ENCODE results near the gene PARL.

DNA sequence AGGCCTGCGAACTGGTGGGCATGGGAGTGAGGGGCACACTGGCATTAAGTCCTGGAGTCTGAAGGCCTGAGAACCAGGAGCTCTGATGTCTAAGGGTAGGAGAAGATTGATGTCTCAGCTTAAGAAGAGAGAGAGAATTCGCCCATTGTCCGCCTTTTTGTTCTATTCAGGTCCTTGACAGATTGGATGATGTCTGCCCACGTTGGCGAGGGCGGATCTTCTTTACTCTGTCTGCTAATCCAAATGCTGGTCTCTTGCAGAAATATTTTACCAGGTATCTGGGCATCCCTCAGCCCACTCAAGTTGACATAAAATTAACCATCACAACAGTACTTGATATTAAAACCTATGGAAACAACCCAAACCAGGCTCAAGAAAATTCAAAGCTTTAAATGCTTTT, 103.4 kb downstream of the PARL start:
- TF ChIP-seq, protein P1, sequence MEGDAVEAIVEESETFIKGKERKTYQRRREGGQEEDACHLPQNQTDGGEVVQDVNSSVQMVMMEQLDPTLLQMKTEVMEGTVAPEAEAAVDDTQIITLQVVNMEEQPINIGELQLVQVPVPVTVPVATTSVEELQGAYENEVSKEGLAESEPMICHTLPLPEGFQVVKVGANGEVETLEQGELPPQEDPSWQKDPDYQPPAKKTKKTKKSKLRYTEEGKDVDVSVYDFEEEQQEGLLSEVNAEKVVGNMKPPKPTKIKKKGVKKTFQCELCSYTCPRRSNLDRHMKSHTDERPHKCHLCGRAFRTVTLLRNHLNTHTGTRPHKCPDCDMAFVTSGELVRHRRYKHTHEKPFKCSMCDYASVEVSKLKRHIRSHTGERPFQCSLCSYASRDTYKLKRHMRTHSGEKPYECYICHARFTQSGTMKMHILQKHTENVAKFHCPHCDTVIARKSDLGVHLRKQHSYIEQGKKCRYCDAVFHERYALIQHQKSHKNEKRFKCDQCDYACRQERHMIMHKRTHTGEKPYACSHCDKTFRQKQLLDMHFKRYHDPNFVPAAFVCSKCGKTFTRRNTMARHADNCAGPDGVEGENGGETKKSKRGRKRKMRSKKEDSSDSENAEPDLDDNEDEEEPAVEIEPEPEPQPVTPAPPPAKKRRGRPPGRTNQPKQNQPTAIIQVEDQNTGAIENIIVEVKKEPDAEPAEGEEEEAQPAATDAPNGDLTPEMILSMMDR (IDR thresholded peaks at IDR 0.05): no peak
- TF ChIP-seq MYC (IDR thresholded peaks at IDR 0.05; ENCODE audit: borderline replicate concordance, low read length): no peak
- TF ChIP-seq CHD4 (IDR thresholded peaks at IDR 0.05; ENCODE audit: borderline replicate concordance): no peak
- TF ChIP-seq RAD21 (conservative IDR thresholded peaks at IDR 0.05 in 1 of 2, IDR thresholded peaks at IDR 0.05 in 1 of 2): no peak
- no peak for TF ChIP-seq KDM1A (IDR thresholded peaks at IDR 0.05; ENCODE audit: low read depth)
- TF ChIP-seq POLR2A (IDR thresholded peaks at IDR 0.05; ENCODE audit: low read length): no peak
- no peak for TF ChIP-seq CHD2 (IDR thresholded peaks at IDR 0.05; ENCODE audit: low read length, partially characterized antibody)

All from A549 (cell line).